Liver (tissue), 9 donors: Measurements from ENCODE around the gene THSD4. TPM values are rescaled to one million over a fixed set of nuclear protein-coding genes. Genes with fewer than 3 reads are reported as not detected.

Experiments used
- DNase-seq: peaks from one replicate; pipeline ENCODE4 v3.0.0-alpha.2; 2017; ENCODE audit warnings: low spot score
- H3K27ac ChIP-seq, 2 donors: one replicate each; pipeline ENCODE4 v1.7.0; 2013; ENCODE audit warnings: inconsistent platforms in 2 of 2, low read length in 2 of 2, control low read depth in 1 of 2, low read depth in 1 of 2, mild to moderate bottlenecking in 1 of 2
- H3K27me3 ChIP-seq, 4 donors: one replicate each; pipeline versions ENCODE4 v1.6.1 to v1.7.0; 2013; ENCODE audit warnings: low read length in 3 of 4, inconsistent platforms in 1 of 4, mild to moderate bottlenecking in 1 of 4, moderate library complexity in 1 of 4; ENCODE audit not compliant: control insufficient read depth in 4 of 4, insufficient read depth in 4 of 4
- H3K36me3 ChIP-seq, 4 donors: one replicate each; pipeline versions ENCODE4 v1.6.1 to v1.7.0; 2013; ENCODE audit warnings: low read length in 3 of 4, mild to moderate bottlenecking in 3 of 4, low read depth in 1 of 4, moderate library complexity in 1 of 4; ENCODE audit not compliant: control insufficient read depth in 4 of 4, insufficient read depth in 3 of 4
- H3K4me1 ChIP-seq, 4 donors: one replicate each; pipeline versions ENCODE4 v1.6.1 to v1.7.0; 2013; ENCODE audit warnings: low read length in 3 of 4, mild to moderate bottlenecking in 3 of 4, moderate library complexity in 1 of 4; ENCODE audit not compliant: control insufficient read depth in 4 of 4, insufficient read depth in 4 of 4
- H3K4me3 ChIP-seq, 3 donors: one replicate each; pipeline versions ENCODE4 v1.6.1 to v1.7.0; 2013; ENCODE audit warnings: low read length in 3 of 3, control low read depth in 1 of 3, low read depth in 1 of 3, mild to moderate bottlenecking in 1 of 3
- H3K9ac ChIP-seq, 2 donors: one replicate each; pipeline ENCODE4 v1.7.0; 2013; ENCODE audit warnings: low read length in 2 of 2, mild to moderate bottlenecking in 2 of 2, moderate library complexity in 2 of 2, control low read depth in 1 of 2, low read depth in 1 of 2
- H3K9me3 ChIP-seq, 4 donors: one replicate each; pipeline versions ENCODE4 v1.6.1 to v1.7.0; 2013; ENCODE audit warnings: low read length in 3 of 4; ENCODE audit not compliant: control insufficient read depth in 4 of 4
- ATF3 ChIP-seq: IDR thresholded peaks from 2 replicates; pipeline ENCODE4 v1.6.1; 2016; ENCODE audit warnings: antibody characterized with exemption
- CTCF ChIP-seq: fragments of 150-350 bp; IDR thresholded peaks from 2 replicates; pipeline ENCODE4 v1.5.1; 2017; ENCODE audit warnings: improper control_type of control experiment, low read depth, low read length; ENCODE audit not compliant: missing input control
- EGR1 ChIP-seq, 2 donors: IDR thresholded peaks; 2 replicates each; pipeline ENCODE4 v1.6.1; 2016 to 2018; ENCODE audit warnings: antibody characterized with exemption in 2 of 2, low read depth in 2 of 2
- FOXA1 ChIP-seq: IDR thresholded peaks from 2 replicates; pipeline ENCODE4 v1.6.1; 2016; ENCODE audit warnings: antibody characterized with exemption
- FOXA2 ChIP-seq: IDR thresholded peaks from 2 replicates; pipeline ENCODE4 v1.6.1; 2016; ENCODE audit warnings: antibody characterized with exemption
- GABPA ChIP-seq, 2 donors: IDR thresholded peaks in 1 of 2; conservative IDR thresholded peaks in 1 of 2; 2 replicates each; pipeline ENCODE4 v1.6.1; 2016; ENCODE audit warnings: antibody characterized with exemption in 2 of 2, mild to moderate bottlenecking in 1 of 2, moderate library complexity in 1 of 2
- HNF4A ChIP-seq, 2 donors: conservative IDR thresholded peaks; 2 replicates each; pipeline ENCODE4 v1.6.1; 2016; ENCODE audit warnings: antibody characterized with exemption in 2 of 2, mild to moderate bottlenecking in 2 of 2
- HNF4G ChIP-seq: IDR thresholded peaks from 2 replicates; pipeline ENCODE4 v1.6.1; 2016; ENCODE audit warnings: antibody characterized with exemption
- JUND ChIP-seq, 2 donors: IDR thresholded peaks; 2 replicates each; pipeline ENCODE4 v1.6.1; 2016; ENCODE audit warnings: antibody characterized with exemption in 2 of 2
- MAX ChIP-seq: IDR thresholded peaks from 2 replicates; pipeline ENCODE4 v1.6.1; 2016; ENCODE audit warnings: antibody characterized with exemption
- NR2F2 ChIP-seq: IDR thresholded peaks from 2 replicates; pipeline ENCODE4 v1.6.1; 2016; ENCODE audit warnings: antibody characterized with exemption
- RAD21 ChIP-seq, 2 donors: IDR thresholded peaks; 2 replicates each; pipeline ENCODE4 v1.6.1; 2016; ENCODE audit warnings: antibody characterized with exemption in 2 of 2, mild to moderate bottlenecking in 2 of 2
- REST ChIP-seq: IDR thresholded peaks from 2 replicates; pipeline ENCODE4 v1.6.1; 2016; ENCODE audit warnings: antibody characterized with exemption, mild to moderate bottlenecking
- RXRA ChIP-seq, 2 donors: IDR thresholded peaks; 2 replicates each; pipeline ENCODE4 v1.6.1; 2017 to 2018; ENCODE audit warnings: antibody characterized with exemption in 2 of 2, mild to moderate bottlenecking in 1 of 2
- SP1 ChIP-seq: IDR thresholded peaks from 2 replicates; pipeline ENCODE4 v1.6.1; 2018; ENCODE audit warnings: antibody characterized with exemption, mild to moderate bottlenecking
- TAF1 ChIP-seq: conservative IDR thresholded peaks from 2 replicates; pipeline ENCODE4 v1.6.1; 2016; ENCODE audit warnings: antibody characterized with exemption, mild to moderate bottlenecking
- YY1 ChIP-seq: IDR thresholded peaks from 2 replicates; pipeline ENCODE4 v1.6.1; 2016; ENCODE audit warnings: antibody characterized with exemption, mild to moderate bottlenecking
- ZBTB33 ChIP-seq: IDR thresholded peaks from 2 replicates; pipeline ENCODE4 v1.6.1; 2016; ENCODE audit warnings: antibody characterized with exemption
- WGBS: extraction: QIAGEN DNeasy Blood & Tissue Kit; methylation state at CpG from one replicate; pipeline ENCODE4 v1.1.7; 2013; 5-methylcytosine and 5-hydroxymethylcytosine counted together
- polyA plus RNA-seq, 2 donors: library from polyadenylated mRNA; stranded (reverse) in 1 of 2; unstranded in 1 of 2; fragments of 200-250 nt in 1 of 2; fragments of >200 nt in 1 of 2; fragmentation: Nextera tagmentation in 1 of 2; extraction: Ambion mirVana in 1 of 2; gene quantifications; one replicate each; pipeline versions ENCODE4 v1.2.1 to v1.2.3, GENCODE V29; 2013 to 2015
- total RNA-seq, 2 donors: library from RNA; depleted of rRNA; stranded (reverse); fragments of >200 nt; gene quantifications; one replicate each; pipeline ENCODE4 v1.2.3, GENCODE V29; 2014
- donor health status: healthy.
- donor health status: healthy.
- donor health status: healthy.
- donor health status: healthy.
- donor health status: healthy.

The THSD4 gene
- total and polyA plus RNA-seq, 4 donors, result 0.23 to 11.5 (median 1.9) TPM

GRCh38 chr15:71708741-71709140, 593.5 kb downstream of the THSD4 start:
- H3K9ac ChIP-seq, result no peak overlapping the region

More at GRCh38 chr15:71708741-71709140, 593.5 kb downstream of the THSD4 start:
- Histone ChIP-seq H3K36me3 (no peaks in the 10 kb centered on the region), H3K9me3 (no peaks in the 10 kb centered on the region), H3K4me3 (no peak overlapping the region), H3K4me1 (peaks cover 0 to 17% (median 9%) of the 10 kb centered on the region in 4 donors), H3K27ac (no peak overlapping the region), H3K27me3 (no peaks in the 10 kb centered on the region)
- no peak for TF ChIP-seq SP1
- no peak for TF ChIP-seq CTCF
- TF ChIP-seq JUND (IDR thresholded peaks at IDR 0.05), result no peak
- TF ChIP-seq NR2F2, result no peak
- no peak for TF ChIP-seq RXRA (IDR thresholded peaks at IDR 0.05)
- no peak for TF ChIP-seq EGR1 (IDR thresholded peaks at IDR 0.05; ENCODE audit: low read depth in 2 of 2)
- no peak for TF ChIP-seq HNF4G
- no peak for TF ChIP-seq GABPA (IDR thresholded peaks at IDR 0.05 in 1 of 2, conservative IDR thresholded peaks at IDR 0.05 in 1 of 2)
- TF ChIP-seq ATF3, result no peak
- TF ChIP-seq REST, result no peak
- no peak for TF ChIP-seq FOXA1
- no peak for TF ChIP-seq ZBTB33
- no peak for TF ChIP-seq FOXA2
- no peak for TF ChIP-seq RAD21 (IDR thresholded peaks at IDR 0.05)
- TF ChIP-seq TAF1, result no peak
- TF ChIP-seq MAX, result no peak
- no peak for TF ChIP-seq YY1
- TF ChIP-seq HNF4A (conservative IDR thresholded peaks at IDR 0.05), result no peak
- no peak for DNase-seq
- 88% methylated on average over 11 of the region's 11 CpGs for WGBS
